Activated CD8-positive, alpha-beta memory T cell treated with anti-CD3 and anti-CD28 coated beads, Interleukin-2, amount 50 U/mL, for 48 hours (primary cell): ENCODE measurements around the gene CYP46A1.

Experiments used
- DNase-seq: peaks from one replicate; pipeline ENCODE4 v3.0.0-alpha.2; 2020

The CYP46A1 gene

DNA sequence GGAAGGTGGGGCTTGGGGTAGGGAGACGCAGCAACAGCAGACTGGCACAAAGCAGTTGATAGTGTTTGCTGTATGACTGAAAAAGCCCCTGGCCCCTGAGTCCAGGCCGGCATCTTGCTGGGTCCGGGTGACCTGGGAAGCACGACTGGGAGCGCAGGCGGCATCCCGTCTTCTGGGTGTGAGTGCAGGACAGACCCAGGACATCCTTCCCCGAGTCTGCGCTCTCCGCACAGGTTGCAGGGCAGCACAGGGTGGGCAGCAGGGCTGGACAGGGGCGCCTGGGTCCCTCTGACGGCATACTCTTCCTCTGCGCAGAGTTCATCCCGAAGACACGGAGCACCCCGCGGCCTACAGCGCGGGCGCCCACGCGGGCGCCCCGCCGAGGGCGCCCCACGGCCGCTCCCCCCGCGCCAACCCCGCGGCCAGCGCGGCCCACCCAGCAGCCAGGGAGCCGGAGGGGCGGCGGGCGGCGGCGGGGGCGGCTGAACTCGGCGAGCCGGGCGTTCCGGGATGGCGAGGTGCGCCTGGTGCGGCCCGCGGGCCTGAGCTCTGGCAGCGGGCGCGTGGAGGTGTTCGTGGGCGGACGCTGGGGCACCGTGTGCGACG is 9.2 kb upstream of the CYP46A1 start:
- DNase-seq: no peak

- DNase-seq: no peak
Observed at GRCh38 chr14:99675382-99675835, 8.7 kb upstream of the CYP46A1 start.

DNA sequence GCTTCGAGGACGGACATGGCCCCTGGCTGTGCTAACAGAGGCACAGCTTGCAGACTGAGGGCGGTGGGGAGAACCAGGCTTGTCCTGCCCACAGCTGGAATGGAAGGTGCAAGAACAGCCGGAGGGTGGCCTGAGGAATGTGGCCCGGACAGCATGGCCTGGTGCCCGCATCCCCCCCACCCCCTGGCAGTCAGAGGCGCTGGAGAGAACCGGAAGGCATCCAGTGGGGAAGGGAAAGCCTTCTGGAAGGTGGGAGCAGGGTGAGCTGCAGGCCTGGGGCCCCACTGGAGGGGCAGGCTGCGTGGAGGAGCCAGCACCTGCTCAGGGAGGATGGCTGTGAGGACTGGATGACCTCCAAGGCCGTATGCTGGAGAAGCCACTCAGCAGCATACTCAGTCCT is 8.1 kb upstream of the CYP46A1 start:
- DNase-seq: no peak

DNA sequence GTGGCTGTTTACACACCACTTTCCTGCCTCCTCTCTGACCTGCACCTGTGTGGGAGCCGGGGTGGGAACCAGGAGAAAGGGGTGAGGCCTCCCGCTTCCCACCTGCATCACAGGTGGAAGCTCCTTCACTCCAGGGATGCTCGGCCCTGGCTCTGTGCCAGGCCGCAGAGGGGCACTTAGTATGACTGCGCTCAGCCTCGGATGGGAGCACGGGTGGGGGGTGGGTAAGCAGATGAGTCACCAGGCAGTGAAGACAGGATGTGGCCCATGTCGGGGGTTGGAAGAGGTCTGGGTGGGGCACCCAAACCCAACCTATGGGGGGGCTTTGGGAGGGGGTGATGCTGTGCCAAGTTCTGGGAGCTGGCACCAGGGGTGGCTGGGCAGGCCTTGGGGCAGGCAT is 7.4 kb upstream of the CYP46A1 start:
- no peak for DNase-seq

GRCh38 chr14:99677231-99678140 is 6.6 kb upstream of the CYP46A1 start:
- DNase-seq: no peak

- no peak for DNase-seq
Observed at GRCh38 chr14:99678198-99678597, 5.9 kb upstream of the CYP46A1 start.

- DNase-seq: no peak
Observed at GRCh38 chr14:99679111-99679510, 5.0 kb upstream of the CYP46A1 start.

DNA sequence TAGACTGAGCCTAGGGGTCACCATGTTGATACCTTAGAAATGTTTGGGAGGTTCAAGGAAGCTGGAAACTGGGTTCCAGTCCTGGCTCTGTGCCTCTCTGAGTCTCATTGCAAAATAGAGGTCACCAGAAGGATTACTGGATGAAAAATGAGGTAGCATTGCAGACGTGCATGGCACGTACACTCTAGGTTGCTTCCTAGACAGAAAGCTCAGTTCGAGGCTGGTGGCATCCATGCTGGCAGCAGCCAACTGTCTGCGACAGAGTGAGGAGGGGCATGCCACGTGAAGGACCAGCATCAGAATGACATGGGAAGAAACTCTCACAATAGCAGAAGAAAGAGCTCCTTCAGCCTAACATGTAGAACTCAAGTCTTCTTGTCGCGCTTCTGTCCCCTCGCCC is 4.6 kb upstream of the CYP46A1 start:
- DNase-seq: no peak

DNA sequence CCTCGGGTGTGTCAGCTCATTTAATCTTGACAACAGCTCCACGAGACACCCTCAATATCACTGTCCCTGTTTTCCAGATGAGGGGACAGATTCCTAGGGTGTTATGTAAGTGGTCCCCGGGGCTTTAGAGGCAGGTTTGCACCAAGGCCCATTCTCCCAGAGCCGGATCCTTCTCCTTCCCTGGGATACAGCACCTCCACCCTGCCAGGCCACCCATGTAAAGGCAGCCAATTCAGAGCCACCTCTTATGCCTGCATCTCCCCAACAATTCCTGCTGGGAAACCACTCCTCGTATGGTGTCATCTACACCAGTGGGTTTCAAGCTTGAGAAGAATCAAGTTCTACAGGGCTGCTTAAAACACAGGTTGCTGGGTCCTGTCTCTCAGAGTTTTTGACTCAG is 4.1 kb upstream of the CYP46A1 start:
- no peak for DNase-seq

GRCh38 chr14:99681101-99681831 is 2.8 kb upstream of the CYP46A1 start:
- no peak for DNase-seq

DNA sequence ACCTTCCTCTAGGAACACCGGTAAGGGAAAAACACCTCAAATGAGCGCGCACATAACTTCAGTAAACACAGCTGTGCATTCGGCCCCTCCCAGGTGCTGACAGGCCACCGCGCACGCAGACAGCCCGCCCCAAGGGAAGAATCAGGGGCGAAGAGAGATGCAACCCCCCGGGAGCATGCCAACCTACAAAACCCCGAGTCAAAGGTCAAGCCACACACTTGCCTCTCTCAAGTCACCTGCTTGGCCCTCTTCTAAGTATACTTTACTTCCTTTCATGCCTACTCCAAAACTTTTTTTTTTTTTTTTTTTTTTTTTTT is 2.3 kb upstream of the CYP46A1 start:
- DNase-seq: no peak

DNA sequence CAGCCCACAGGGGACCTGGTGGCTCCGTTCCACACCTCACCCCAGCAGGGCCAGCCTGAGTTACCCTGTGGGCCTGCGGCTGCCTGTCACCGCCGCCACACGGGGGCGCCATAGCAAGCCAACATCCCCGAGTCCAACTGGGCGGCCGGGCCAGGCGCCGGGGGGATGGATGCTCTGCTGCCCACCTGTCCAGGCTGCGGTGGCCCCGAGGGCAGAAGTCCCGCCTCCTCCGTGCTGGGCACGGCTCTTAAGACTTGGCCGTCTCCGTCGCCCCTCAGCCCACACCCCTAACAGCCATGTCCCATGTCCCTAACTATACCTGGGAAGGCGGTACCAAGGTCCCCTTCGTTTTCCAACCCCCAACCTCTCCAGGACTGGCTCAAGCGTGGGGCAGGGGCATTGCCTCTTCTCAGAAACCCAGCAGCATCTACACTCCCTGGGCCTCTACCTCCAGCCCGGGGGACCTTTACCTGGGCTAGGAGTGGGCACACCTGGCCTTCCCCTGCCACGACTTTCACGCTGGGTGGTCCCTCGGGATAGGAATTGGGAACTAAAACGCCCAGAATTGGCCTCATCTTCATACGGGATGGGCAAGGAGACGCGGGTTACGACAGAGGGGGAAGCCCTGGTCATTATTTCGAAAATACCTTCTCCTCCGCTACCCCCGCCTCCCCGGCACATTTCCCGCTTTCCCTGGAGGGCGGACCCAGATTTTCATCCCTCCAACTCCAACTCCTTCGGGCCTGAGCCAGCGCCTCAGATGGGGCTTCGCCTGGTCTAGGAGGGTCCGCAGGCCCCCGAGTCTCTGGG is 1.1 kb upstream of the CYP46A1 start:
- DNase-seq: peak; percentile 96

DNA sequence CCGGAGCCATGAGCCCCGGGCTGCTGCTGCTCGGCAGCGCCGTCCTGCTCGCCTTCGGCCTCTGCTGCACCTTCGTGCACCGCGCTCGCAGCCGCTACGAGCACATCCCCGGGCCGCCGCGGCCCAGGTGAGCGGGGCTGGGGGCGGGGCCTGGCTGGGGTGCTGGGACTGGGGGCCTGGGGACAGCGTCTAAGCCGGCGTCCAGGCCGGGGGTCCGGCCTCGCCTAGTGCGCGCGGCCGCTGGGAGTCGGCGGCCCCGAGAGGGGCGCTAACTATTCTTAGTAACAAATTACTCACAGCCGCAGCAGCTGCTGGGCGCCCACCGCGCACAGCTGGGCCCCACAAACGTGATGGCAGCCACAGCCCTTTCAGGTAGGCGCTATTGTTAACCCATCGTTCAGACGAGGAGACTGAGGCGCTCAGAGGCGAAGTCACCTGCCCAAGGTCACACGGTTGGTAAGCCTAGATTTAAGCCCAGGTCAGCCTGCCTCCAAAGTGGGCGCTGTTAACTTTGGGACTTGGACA is 374 bp downstream of the CYP46A1 start:
- no peak for DNase-seq

- DNase-seq: peak; percentile 45
Observed at GRCh38 chr14:99685151-99685591, 1.1 kb downstream of the CYP46A1 start.

DNA sequence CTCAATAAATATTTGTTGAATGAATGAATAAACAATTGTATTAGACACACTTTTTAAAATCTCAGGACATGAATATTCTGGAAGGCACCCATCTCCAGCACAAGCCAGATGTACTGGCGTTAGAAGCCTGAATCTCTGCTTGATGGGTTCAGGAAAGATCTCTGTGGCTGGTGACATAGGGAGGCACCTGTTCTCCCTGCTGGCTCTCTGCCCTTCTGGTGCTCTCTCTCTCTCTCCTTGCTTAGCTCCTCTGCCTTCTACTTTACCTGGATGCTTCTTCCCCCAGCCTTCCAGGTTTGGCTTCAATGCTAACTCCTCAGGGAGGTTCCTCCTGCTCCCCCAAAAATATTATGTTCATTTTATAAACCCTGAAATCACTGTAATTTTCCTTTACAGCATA is 1.5 kb downstream of the CYP46A1 start:
- DNase-seq: no peak

- peak; percentile 34 for DNase-seq
Observed at GRCh38 chr14:99686557-99687283, 2.6 kb downstream of the CYP46A1 start.

DNA sequence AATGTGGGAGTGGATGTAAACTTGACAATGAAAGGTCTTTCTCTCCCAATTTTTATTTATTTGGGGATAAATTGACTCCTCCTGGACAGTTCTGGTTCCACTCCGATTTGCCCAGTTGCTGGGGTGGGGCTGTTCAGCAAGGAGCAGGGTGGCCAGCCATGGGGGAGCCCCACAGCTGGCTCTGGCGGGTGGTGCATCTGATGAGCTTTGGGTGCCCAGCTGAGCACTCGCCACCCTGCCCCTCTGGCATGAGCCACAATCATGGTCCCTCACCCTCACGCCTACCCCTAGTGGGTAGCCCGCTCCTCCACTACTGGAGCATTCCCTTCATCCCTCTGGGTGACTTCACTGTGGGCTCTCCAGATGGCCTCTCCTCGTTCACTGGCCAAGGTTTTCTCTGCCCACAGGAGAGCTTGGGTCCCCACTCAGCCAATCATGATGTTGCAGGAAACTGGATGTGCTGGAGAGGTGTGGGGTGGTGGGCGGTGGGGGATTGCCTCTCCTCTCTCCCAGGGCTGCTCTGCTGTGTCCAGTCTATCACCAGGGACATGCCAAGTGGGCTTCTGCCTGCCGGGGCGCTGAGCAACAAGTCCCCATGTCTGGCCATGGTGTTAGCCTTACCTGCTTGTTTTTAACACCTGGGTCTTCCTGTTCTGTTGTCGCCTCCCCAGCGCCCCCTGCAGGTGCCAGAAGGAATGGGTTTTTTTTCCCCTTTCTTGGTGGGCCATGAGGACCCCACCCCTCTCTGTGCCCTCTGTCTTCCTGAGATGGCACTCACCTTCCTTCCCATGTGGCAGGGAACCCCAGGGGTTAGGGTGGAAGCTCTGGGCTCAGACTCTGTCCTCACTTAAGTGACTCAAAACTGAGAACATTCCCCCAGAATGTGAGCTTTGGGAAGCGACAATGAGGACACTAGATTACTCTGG is 3.4 kb downstream of the CYP46A1 start:
- peak; percentile 60 for DNase-seq

- peak; percentile 42 for DNase-seq
Observed at GRCh38 chr14:99688210-99688581, 4.1 kb downstream of the CYP46A1 start.

DNA sequence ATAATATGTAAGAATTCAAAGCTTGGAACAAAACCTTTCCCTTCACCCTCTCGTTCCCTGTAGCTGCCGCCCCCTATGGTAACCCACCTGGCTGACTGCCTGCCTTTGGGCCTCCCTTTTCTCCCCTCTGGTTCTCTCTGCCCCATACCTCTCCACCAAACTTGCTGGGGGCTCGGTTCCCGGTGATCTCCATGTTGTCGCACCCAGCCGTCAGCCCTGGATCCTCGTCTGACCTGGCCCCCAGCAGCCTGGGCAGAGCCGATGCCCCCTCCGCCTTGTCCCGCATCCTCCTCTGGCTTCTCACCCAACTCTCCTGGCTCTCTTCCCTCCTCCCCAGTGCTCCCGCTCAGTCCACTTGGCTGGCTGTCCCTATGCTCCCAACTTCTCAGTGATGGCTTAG is 4.5 kb downstream of the CYP46A1 start:
- DNase-seq: peak; percentile 38
